ENCODE results near the gene PCMTD2.
"Not testable (repeated sequence)": the region's sequence is repeated elsewhere in the genome, so short reads cannot be mapped to it uniquely, and the experiment has no call there.

Gene PCMTD2

GRCh38 chr20:64313761-64314160 lies 58.2 kb downstream of the PCMTD2 start:
- not testable (repeated sequence) for DNase-seq

- not testable (repeated sequence) for DNase-seq
Observed at GRCh38 chr20:64315381-64315780, 59.8 kb downstream of the PCMTD2 start.

- DNase-seq, result not testable (repeated sequence)
Observed at GRCh38 chr20:64315884-64316283, 60.3 kb downstream of the PCMTD2 start.

GRCh38 chr20:64316415-64317083 lies 61.0 kb downstream of the PCMTD2 start:
- not testable (repeated sequence) for DNase-seq

- DNase-seq, result not testable (repeated sequence)
Observed at GRCh38 chr20:64317331-64317730, 61.8 kb downstream of the PCMTD2 start.

GRCh38 chr20:64318056-64318455 lies 62.5 kb downstream of the PCMTD2 start:
- DNase-seq, result not testable (repeated sequence)

- not testable (repeated sequence) for DNase-seq
Observed at GRCh38 chr20:64322031-64322789, 66.7 kb downstream of the PCMTD2 start.
